HepG2 (cell line): ENCODE results near the gene GPATCH3. TPM values are rescaled to one million over a fixed set of nuclear protein-coding genes. Genes with fewer than 3 reads are reported as not detected.

Experiments used
- ARID2 ChIP-seq: sonication (generic); formaldehyde crosslinking; IDR thresholded peaks from 2 replicates; pipeline ENCODE4 v1.8.1; 2022; ENCODE audit warnings: mild to moderate bottlenecking, missing genetic modification reagents, borderline replicate concordance
- ASH2L ChIP-seq: fragments of 300-600, 200-600 bp; sonication (generic); IDR thresholded peaks from 2 replicates; pipeline ENCODE4 v1.7.0; 2017; ENCODE audit warnings: low read depth, mild to moderate bottlenecking, moderate library complexity, mixed read lengths, low read length; ENCODE audit not compliant: insufficient read length
- ATRX ChIP-seq: sonication (generic); formaldehyde crosslinking; IDR thresholded peaks from 2 replicates; pipeline ENCODE4 v1.4.0; 2020; ENCODE audit warnings: missing genetic modification reagents, borderline replicate concordance
- FOSL2 ChIP-seq: sonication (generic); formaldehyde crosslinking; IDR thresholded peaks from 2 replicates; pipeline ENCODE4 v1.4.0; 2020; ENCODE audit warnings: missing genetic modification reagents
- GABPA ChIP-seq, 2 experiments: IDR thresholded peaks; 2 replicates each; pipeline ENCODE4 v1.6.1; 2011 to 2016; ENCODE audit warnings: low read depth in 2 of 2, low read length in 1 of 2, missing biosample characterization in 1 of 2, missing genetic modification characterization in 1 of 2
- NFKBIZ ChIP-seq: IDR thresholded peaks from 2 replicates; pipeline ENCODE4 v1.6.1; 2018; ENCODE audit warnings: missing genetic modification reagents, missing compliant biosample characterization
- PRMT3 ChIP-seq: sonication (generic); formaldehyde crosslinking; IDR thresholded peaks from 2 replicates; pipeline ENCODE4 v1.8.1; 2022; ENCODE audit warnings: low read depth, mild to moderate bottlenecking, moderate library complexity, missing genetic modification reagents, borderline replicate concordance
- RBM22 ChIP-seq: fragments of 200-400 bp; formaldehyde crosslinking; optimal IDR thresholded peaks from 2 replicates; pipeline ENCODE3; 2017; ENCODE audit warnings: mild to moderate bottlenecking, low read length, moderate library complexity
- STAG1 ChIP-seq: sonication (generic); formaldehyde crosslinking; IDR thresholded peaks from 2 replicates; pipeline ENCODE4 v1.4.0; 2020; ENCODE audit warnings: missing genetic modification reagents
- TMF1 ChIP-seq: sonication (generic); formaldehyde crosslinking; IDR thresholded peaks from 2 replicates; pipeline ENCODE4 v1.8.1; 2022; ENCODE audit warnings: low read depth, missing genetic modification reagents
- ZNF180 ChIP-seq: sonication (generic); formaldehyde crosslinking; IDR thresholded peaks from 2 replicates; pipeline ENCODE4 v1.4.0; 2020; ENCODE audit warnings: low read depth, missing genetic modification reagents, borderline replicate concordance
- ZNF335 ChIP-seq: sonication (generic); formaldehyde crosslinking; IDR thresholded peaks from 2 replicates; pipeline ENCODE4 v1.4.0; 2020; ENCODE audit warnings: missing genetic modification reagents
- ZNF382 ChIP-seq: sonication (generic); formaldehyde crosslinking; IDR thresholded peaks from 2 replicates; pipeline ENCODE4 v1.5.0; 2020; ENCODE audit warnings: missing genetic modification reagents, mild to moderate bottlenecking, borderline replicate concordance
- ZNF598 ChIP-seq: sonication (generic); formaldehyde crosslinking; IDR thresholded peaks from 2 replicates; pipeline ENCODE4 v1.5.1; 2020; ENCODE audit warnings: mild to moderate bottlenecking, missing genetic modification reagents, borderline replicate concordance
- polyA plus RNA-seq, 8 experiments: library from polyadenylated mRNA; depleted of rRNA in 3 of 8; stranded (reverse) in 7 of 8; unstranded in 1 of 8; fragments of >200 nt; fragmentation: Illumina TruSeq in 4 of 8; extraction: Trizol in 4 of 8; gene quantifications; 2 replicates each; pipeline versions ENCODE4 v1.2.1 to v1.2.3, GENCODE V29; 2011 to 2016; ENCODE audit warnings: low read depth in 4 of 8, missing spikeins in 1 of 8, mixed read lengths in 1 of 8; ENCODE audit not compliant: insufficient read depth in 1 of 8
- total RNA-seq, 5 experiments: library from RNA; depleted of rRNA; stranded (reverse); fragments of >200 nt; fragmentation: Illumina TruSeq; extraction: Trizol; gene quantifications; 2 replicates each; pipeline ENCODE4 v1.2.3, GENCODE V29; 2016; ENCODE audit warnings: low read depth in 1 of 5
- TF ChIP-seq, protein P1 (sequence below): IDR thresholded peaks from 2 replicates; pipeline ENCODE4 v1.6.1; 2016; ENCODE audit warnings: missing genetic modification reagents, missing compliant biosample characterization
- TF ChIP-seq, protein P2 (sequence below): sonication (generic); formaldehyde crosslinking; IDR thresholded peaks from 2 replicates; pipeline ENCODE4 v1.4.0; 2020; ENCODE audit warnings: missing genetic modification reagents, borderline replicate concordance
- TF ChIP-seq, protein P3 (sequence below): sonication (generic); formaldehyde crosslinking; IDR thresholded peaks from 2 replicates; pipeline ENCODE4 v1.5.0; 2020; ENCODE audit warnings: mild to moderate bottlenecking, missing genetic modification reagents

GPATCH3 gene
- total and polyA plus RNA-seq, 2 of the 13 experiments (the other 11 are each of a cell fraction or from before 2014, with no cell fraction given) = 8.3 to 11.0 TPM

DNA sequence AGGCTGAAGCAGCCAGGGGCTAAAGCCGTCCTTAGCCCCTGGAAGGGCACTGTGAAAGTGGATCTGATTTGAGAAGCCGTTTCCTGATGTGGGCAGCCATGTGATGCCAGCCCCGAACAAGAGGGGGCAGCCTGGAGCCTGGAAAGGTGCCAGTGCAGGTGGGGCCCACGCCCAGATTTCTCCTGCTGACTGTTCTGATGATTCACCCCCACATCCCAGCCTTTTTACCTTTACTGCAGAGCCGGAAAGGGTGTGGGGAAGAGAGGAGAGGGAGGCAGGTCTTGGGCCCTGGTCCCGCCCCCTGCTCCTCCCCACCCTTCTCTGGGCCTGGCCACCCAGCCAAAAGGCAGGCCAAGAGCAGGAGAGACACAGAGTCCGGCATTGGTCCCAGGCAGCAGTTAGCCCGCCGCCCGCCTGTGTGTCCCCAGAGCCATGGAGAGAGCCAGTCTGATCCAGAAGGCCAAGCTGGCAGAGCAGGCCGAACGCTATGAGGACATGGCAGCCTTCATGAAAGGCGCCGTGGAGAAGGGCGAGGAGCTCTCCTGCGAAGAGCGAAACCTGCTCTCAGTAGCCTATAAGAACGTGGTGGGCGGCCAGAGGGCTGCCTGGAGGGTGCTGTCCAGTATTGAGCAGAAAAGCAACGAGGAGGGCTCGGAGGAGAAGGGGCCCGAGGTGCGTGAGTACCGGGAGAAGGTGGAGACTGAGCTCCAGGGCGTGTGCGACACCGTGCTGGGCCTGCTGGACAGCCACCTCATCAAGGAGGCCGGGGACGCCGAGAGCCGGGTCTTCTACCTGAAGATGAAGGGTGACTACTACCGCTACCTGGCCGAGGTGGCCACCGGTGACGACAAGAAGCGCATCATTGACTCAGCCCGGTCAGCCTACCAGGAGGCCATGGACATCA, 37.2 kb downstream of the GPATCH3 start, which contains the start of gene SFN (continued):
- no peak for TF ChIP-seq TMF1
- no peak for TF ChIP-seq GABPA (IDR thresholded peaks at IDR 0.05; ENCODE audit: low read depth, low read length)
- peak; percentile 44 for TF ChIP-seq GABPA (CRISPR knock-in tag; IDR thresholded peaks at IDR 0.05; ENCODE audit: low read depth)
- TF ChIP-seq, protein P1, sequence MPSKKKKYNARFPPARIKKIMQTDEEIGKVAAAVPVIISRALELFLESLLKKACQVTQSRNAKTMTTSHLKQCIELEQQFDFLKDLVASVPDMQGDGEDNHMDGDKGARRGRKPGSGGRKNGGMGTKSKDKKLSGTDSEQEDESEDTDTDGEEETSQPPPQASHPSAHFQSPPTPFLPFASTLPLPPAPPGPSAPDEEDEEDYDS = peak; percentile 90
- TF ChIP-seq ATRX (CRISPR knock-in tag) = no peak
- no peak for TF ChIP-seq PRMT3 (CRISPR knock-in tag)
- TF ChIP-seq, protein P2, sequence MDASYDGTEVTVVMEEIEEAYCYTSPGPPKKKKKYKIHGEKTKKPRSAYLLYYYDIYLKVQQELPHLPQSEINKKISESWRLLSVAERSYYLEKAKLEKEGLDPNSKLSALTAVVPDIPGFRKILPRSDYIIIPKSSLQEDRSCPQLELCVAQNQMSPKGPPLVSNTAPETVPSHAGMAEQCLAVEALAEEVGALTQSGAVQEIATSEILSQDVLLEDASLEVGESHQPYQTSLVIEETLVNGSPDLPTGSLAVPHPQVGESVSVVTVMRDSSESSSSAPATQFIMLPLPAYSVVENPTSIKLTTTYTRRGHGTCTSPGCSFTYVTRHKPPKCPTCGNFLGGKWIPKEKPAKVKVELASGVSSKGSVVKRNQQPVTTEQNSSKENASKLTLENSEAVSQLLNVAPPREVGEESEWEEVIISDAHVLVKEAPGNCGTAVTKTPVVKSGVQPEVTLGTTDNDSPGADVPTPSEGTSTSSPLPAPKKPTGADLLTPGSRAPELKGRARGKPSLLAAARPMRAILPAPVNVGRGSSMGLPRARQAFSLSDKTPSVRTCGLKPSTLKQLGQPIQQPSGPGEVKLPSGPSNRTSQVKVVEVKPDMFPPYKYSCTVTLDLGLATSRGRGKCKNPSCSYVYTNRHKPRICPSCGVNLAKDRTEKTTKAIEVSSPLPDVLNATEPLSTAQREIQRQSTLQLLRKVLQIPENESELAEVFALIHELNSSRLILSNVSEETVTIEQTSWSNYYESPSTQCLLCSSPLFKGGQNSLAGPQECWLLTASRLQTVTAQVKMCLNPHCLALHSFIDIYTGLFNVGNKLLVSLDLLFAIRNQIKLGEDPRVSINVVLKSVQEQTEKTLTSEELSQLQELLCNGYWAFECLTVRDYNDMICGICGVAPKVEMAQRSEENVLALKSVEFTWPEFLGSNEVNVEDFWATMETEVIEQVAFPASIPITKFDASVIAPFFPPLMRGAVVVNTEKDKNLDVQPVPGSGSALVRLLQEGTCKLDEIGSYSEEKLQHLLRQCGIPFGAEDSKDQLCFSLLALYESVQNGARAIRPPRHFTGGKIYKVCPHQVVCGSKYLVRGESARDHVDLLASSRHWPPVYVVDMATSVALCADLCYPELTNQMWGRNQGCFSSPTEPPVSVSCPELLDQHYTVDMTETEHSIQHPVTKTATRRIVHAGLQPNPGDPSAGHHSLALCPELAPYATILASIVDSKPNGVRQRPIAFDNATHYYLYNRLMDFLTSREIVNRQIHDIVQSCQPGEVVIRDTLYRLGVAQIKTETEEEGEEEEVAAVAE (CRISPR knock-in tag) = no peak
- TF ChIP-seq RBM22 = no peak
- TF ChIP-seq, protein P3, sequence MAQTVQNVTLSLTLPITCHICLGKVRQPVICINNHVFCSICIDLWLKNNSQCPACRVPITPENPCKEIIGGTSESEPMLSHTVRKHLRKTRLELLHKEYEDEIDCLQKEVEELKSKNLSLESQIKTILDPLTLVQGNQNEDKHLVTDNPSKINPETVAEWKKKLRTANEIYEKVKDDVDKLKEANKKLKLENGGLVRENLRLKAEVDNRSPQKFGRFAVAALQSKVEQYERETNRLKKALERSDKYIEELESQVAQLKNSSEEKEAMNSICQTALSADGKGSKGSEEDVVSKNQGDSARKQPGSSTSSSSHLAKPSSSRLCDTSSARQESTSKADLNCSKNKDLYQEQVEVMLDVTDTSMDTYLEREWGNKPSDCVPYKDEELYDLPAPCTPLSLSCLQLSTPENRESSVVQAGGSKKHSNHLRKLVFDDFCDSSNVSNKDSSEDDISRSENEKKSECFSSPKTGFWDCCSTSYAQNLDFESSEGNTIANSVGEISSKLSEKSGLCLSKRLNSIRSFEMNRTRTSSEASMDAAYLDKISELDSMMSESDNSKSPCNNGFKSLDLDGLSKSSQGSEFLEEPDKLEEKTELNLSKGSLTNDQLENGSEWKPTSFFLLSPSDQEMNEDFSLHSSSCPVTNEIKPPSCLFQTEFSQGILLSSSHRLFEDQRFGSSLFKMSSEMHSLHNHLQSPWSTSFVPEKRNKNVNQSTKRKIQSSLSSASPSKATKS = no peak
- TF ChIP-seq ARID2 (CRISPR knock-in tag) = 0 out of 2 replicates have a peak, but pooled peaks have one; percentile 23
- TF ChIP-seq ZNF180 (CRISPR knock-in tag) = no peak
- TF ChIP-seq ZNF598 = 0 out of 2 replicates have a peak, but pooled peaks have one; percentile 33
- no peak for TF ChIP-seq ZNF335
- peak; percentile 94 for TF ChIP-seq FOSL2
- no peak for TF ChIP-seq ASH2L
- TF ChIP-seq ZNF382 (CRISPR knock-in tag) = no peak
- 0 out of 2 replicates have a peak, but pooled peaks have one; percentile 43 for TF ChIP-seq NFKBIZ (CRISPR knock-in tag)
- TF ChIP-seq STAG1 (CRISPR knock-in tag) = peak; percentile 39; the same call in 1 of the 2 replicates
- TF ChIP-seq, all 625 proteins: peak for 75
